ENCODE results near the gene GSS. TPM values are rescaled to one million over a fixed set of nuclear protein-coding genes. Genes with fewer than 3 reads are reported as not detected.

The GSS gene
- total RNA-seq, 1 experiment from 2014 or later: 95.9 TPM

DNA sequence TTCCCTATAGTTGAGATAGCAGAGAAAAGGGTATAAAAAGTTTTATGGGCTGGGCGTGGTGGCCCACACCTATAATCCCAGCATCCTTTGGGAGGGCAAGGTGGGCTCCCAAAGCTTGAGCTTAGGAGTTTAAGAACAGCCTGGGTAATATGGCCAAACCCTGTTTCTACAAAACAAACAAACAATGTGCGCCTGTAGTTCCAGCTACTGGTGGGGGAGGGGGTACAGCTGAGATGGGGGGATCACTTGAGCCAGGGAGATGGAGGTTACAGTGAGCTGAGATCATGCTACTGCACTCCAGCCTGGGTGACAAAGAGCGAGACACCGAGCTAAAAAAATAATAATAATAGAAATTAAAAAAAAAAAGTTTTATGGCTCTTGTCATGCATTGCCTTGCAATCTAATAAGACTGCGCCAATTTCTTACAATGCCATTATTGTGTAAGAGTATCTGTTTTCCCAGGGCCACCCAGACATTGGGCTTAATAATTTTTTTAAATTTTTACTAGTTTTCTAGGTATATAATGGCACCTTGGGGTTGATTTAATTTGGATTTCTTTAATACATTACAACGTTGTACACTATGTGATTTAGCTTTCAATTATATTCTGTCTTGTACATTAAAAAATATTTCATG, 75.3 kb downstream of the GSS start:
- H3K27me3 ChIP-seq (ENCODE audit: low read length): no peaks in the 10 kb centered on the region
- 0 out of 2 replicates have a peak overlapping the region, but pooled peaks have one; percentile 12 for H3K4me2 ChIP-seq (ENCODE audit: low read length)
- H3F3A ChIP-seq (ENCODE audit: low read length, unreplicated experiment): no peaks in the 10 kb centered on the region
- no peak overlapping the region for H2AFZ ChIP-seq (ENCODE audit: low read length)
- H3K9ac ChIP-seq (ENCODE audit: low read length): no peak overlapping the region
- H3K27ac ChIP-seq (ENCODE audit: low read length): no peak overlapping the region
- POLR2A ChIA-PET (ENCODE audit: unreplicated experiment): no interaction called here
- no peaks in the 10 kb centered on the region for H3K9me2 ChIP-seq (replicated peaks; ENCODE audit: low read length)
- no peaks in the 10 kb centered on the region for H4K20me1 ChIP-seq (ENCODE audit: low read length)
- H3K36me3 ChIP-seq (ENCODE audit: low read depth, low read length): peaks cover 15% of the 10 kb centered on the region
- peaks cover 32% of the 10 kb centered on the region for H3K79me2 ChIP-seq (ENCODE audit: low read length)
- intact Hi-C loops (cut with micrococcal nuclease): no loop called here
- ATAC-seq (no peak), DNase-seq (no peak)
- CTCF ChIA-PET: no interaction called here
- no TSS peak for BruUV-seq (replicated peaks)
- TF ChIP-seq EZH2 (IDR thresholded peaks at IDR 0.05; ENCODE audit: low read length, unreplicated experiment) (no peak), EZH2phosphoT487 (IDR thresholded peaks at IDR 0.05; ENCODE audit: borderline replicate concordance, low read length) (no peak)
- TF ChIP-seq, protein P1, sequence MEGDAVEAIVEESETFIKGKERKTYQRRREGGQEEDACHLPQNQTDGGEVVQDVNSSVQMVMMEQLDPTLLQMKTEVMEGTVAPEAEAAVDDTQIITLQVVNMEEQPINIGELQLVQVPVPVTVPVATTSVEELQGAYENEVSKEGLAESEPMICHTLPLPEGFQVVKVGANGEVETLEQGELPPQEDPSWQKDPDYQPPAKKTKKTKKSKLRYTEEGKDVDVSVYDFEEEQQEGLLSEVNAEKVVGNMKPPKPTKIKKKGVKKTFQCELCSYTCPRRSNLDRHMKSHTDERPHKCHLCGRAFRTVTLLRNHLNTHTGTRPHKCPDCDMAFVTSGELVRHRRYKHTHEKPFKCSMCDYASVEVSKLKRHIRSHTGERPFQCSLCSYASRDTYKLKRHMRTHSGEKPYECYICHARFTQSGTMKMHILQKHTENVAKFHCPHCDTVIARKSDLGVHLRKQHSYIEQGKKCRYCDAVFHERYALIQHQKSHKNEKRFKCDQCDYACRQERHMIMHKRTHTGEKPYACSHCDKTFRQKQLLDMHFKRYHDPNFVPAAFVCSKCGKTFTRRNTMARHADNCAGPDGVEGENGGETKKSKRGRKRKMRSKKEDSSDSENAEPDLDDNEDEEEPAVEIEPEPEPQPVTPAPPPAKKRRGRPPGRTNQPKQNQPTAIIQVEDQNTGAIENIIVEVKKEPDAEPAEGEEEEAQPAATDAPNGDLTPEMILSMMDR (conservative IDR thresholded peaks at IDR 0.05; ENCODE audit: low read depth, low read length): no peak
- no peak overlapping the region for H3K4me3 ChIP-seq (ENCODE audit: low read length)
- H3K4me1 ChIP-seq (ENCODE audit: insufficient read depth, low read length): peaks cover 11% of the 10 kb centered on the region
- no peaks in the 10 kb centered on the region for H3K9me3 ChIP-seq (ENCODE audit: low read length)

Small RNA genes lying within 50 kb of the gene (microRNA-seq; reads per million reads assigned to microRNA genes)
- gene MIR499A (ENCODE audit: unreplicated experiment) (not detected), gene MIR499B (ENCODE audit: unreplicated experiment) (not detected)

Other genes with a start within 250 kb of the GSS start
- 9.8 and 10.2 TPM in 2 replicates for gene NCOA6, start 130.2 kb downstream of the GSS start, total RNA-seq (2014; rRNA removed)
- 1.5 and 3.2 TPM in 2 replicates for gene GGT7, start 83.0 kb downstream of the GSS start, total RNA-seq (2014; rRNA removed)
- gene ACSS2, start 79.2 kb downstream of the GSS start, total RNA-seq (2014; rRNA removed): 78.9 and 125 TPM in 2 replicates
- gene MYH7B, start 62 bp upstream of the GSS start, total RNA-seq (2014; rRNA removed): 0.04 TPM in 1 of 2 replicates, not detected in the other
- gene TRPC4AP, start 137.0 kb upstream of the GSS start, total RNA-seq (2014; rRNA removed): 46.9 and 52.6 TPM in 2 replicates
- gene EDEM2, start 191.5 kb upstream of the GSS start, total RNA-seq (2014; rRNA removed): 22.2 and 28.5 TPM in 2 replicates
- 45.4 and 55.7 TPM in 2 replicates for gene PROCR, start 216.3 kb upstream of the GSS start, total RNA-seq (2014; rRNA removed)